Stimulated activated CD4-positive, alpha-beta T cell treated with anti-CD3 and anti-CD28 coated beads, Interleukin-2, amount 100 ng/mL, for 4 hours (primary cell): ENCODE measurements around the gene GLT6D1.

Experiments used
- DNase-seq: peaks from one replicate; pipeline ENCODE4 v3.0.0-alpha.2; 2020; ENCODE audit warnings: low read depth

The GLT6D1 gene

DNA sequence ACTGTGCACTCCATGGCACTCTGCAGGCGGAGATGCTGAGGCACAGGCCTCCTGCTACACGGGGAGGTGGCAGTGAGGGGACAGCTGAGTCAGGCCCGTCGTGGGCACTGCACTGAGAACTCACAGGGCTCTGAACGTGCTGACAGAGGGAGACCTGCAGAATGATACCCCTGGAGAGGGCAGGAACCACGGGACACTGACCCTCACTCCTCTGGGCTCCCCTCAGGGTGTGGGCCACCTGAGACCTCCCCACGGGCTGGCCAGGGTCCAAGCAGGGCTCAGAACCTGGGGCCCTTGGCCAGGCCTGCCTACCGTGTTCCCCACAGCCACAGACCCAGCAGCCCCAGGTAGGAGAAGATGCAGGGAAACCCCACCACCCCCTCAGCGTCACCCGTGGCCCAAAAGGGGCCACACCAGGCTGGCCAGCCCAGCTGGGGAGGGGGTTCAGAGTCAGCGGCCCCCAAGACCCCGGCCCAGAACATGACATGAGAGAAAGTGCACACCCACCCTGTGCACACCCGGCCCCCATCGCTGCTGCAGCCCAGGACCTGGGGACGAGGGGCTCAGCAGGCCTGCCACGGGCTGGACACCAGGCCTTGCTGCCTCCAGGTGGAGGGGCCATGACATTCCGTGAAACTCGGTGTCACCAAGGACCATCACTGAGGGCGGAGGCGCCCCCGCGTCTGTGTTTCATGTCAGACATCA lies 30.9 kb downstream of the GLT6D1 start:
- DNase-seq = no peak

DNA sequence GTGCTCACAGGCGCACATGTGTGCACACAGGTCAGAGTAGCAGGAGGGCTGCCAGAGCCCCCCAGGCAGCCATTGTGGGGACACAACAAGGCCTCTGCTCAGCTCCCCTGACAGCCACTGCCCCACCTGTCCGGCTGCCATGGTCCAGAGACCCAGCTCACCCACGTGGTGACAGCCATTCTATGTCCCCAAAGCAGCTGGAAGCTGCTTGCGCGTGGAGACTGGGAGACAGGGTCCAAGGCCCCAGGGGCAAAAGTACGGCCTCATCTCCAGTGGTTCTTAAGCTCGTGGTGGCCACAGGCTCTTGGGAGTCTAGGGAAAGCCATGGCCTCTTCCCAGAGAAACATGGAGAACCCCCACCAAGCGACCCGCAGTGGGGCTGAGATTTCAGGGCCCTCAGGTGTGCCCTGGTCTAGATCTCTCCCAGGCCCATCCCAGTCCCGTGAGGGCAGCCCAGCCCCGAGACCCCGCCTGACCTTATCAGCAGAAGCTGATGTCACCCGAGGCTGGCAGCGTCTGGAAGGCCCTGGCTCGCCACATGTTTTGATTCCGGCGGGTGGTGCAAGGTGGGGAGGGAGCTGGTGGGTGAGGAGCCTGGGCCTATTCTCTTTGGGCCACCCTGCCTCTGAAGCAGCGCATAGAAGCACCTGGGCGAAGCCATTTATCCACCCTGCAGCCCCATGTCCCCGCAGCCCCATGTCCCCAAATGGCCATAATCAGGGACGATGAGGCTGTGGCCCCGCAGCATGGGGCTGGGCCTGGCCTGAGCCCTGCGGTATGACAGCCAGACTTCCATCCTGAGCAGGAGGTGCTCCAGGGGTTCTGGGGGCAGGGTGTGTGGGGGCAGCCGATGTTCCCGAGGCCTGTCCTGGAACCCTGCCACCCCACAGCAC lies 31.7 kb downstream of the GLT6D1 start:
- DNase-seq = no peak

- DNase-seq = no peak
Observed at GRCh38 chr9:135606885-135607259, 32.5 kb downstream of the GLT6D1 start.

GRCh38 chr9:135605238-135605781 lies 34.0 kb downstream of the GLT6D1 start:
- DNase-seq = no peak

GRCh38 chr9:135604437-135605237 lies 34.7 kb downstream of the GLT6D1 start:
- DNase-seq = no peak

GRCh38 chr9:135602789-135603481 lies 36.4 kb downstream of the GLT6D1 start:
- peak; percentile 24 for DNase-seq

GRCh38 chr9:135601988-135602387 lies 37.4 kb downstream of the GLT6D1 start:
- DNase-seq = no peak

- DNase-seq = no peak
Observed at GRCh38 chr9:135600296-135600817, 39.0 kb downstream of the GLT6D1 start.

GRCh38 chr9:135596211-135596610 lies 43.1 kb downstream of the GLT6D1 start:
- DNase-seq = no peak

DNA sequence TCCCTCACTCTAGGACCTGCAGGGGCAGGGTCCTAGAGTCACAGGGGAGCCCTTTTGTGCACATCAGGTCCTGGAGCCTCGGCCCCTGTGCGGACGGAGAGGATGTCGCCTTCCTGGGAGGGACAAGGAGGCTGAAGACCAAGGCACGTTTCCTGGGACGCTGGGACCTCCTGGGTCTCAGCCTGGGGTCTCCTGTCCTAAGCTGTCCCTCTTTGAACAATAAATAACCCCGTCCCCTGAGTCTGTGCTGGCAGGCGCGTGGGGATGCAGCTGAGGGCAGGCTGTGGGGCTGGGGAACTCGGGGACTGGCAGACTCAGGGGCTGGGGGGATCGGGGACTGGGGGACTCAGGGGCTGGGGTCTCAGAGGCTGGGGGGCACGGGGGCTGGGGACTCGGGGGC lies 46.7 kb downstream of the GLT6D1 start:
- DNase-seq = no peak

DNA sequence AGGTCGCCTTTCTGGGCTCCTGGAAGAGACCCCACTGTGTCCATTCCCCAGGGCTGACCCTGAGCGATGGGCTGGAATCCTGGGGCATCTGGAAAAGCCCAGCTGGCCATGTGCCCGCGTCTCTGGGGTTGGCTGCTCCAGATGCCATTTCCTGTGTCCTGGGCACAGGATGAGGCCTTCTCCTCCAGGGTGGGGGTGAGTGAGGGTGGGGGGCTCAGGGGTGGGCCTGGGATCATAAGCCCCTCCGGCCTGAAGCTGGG lies 47.1 kb downstream of the GLT6D1 start:
- DNase-seq = no peak

DNA sequence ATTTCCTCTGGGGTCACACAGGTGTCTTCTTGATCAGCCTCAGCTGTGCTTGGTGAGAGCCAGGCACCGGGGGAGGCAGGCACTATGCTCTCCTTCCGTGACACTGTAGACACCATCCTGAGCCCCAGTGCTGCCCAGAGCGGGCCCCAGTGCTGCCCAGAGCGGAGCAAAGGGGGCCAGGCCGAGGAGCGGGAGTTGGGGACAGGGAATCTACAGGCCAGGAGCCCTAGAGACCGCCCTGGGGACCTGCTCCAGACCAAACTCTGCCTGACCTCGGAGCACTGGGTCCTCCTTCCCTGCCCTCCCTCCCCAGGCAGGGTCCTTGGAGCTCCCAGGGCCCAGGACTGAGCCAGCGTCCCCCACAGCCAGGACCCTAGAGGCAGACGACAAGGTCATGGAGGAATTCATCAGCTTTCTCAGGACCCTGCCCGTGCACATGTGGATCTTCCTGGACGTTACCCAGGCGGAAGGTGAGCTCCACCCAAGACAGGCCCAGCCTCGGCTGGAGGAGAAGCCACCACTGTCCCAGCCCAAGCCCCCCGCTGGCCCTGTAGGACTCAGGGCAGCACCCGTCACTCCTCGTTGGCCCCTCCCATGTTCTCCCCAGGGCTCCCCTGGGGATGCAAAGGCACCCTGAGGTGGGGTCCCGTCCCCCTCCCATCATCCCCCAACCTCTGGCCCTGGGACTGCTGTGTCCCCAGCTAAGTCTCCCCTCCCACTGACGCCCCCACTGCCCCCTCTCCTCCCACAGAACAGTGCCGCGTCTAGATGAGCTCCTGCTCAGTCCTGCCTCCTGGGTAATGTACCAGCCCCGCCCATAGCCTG lies 47.6 kb downstream of the GLT6D1 start:
- DNase-seq = no peak

GRCh38 chr9:135590486-135591079 lies 48.8 kb downstream of the GLT6D1 start:
- DNase-seq = no peak

DNA sequence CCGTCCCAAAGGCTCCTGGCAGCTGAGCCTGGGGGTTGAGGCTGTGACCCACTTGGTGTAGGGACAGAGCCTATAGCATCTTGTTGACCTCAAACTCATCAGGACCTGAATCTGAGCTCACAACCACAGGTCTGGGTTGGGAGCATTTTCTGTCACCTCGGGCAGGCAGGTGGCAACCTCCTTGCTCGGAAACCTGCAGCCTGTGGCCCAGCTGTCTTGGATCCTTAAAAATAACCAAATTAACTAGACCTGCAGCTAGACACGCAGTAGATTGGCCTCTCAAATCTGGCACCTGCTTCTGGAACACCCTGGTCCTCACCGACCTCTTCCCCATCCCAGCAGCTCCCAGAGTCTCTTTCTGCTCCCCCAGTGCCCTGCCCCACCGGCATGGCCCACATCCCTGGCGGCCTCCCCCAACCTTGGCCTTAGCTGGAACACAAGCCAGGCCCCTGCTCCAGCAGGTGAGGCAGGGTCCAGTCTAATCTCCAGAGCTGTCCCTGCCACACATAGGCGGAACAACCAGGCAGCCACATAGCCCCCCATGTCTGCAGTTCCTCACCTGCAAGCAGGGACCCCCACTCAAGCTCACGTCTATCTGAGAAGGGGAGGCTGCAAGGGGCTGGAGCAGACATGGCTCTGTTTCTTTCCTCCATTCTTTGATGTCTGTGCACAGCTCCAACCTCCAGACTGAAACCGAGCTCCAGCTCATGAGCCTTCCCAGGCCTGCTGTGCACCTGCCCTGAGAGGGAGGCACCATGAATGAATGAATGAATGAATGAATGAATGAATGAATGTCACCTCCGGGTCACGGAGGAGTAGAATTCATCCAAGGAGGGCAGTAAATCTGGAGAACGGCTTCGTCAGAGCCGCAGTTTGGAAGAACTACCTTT lies 49.5 kb downstream of the GLT6D1 start:
- no peak for DNase-seq

DNA sequence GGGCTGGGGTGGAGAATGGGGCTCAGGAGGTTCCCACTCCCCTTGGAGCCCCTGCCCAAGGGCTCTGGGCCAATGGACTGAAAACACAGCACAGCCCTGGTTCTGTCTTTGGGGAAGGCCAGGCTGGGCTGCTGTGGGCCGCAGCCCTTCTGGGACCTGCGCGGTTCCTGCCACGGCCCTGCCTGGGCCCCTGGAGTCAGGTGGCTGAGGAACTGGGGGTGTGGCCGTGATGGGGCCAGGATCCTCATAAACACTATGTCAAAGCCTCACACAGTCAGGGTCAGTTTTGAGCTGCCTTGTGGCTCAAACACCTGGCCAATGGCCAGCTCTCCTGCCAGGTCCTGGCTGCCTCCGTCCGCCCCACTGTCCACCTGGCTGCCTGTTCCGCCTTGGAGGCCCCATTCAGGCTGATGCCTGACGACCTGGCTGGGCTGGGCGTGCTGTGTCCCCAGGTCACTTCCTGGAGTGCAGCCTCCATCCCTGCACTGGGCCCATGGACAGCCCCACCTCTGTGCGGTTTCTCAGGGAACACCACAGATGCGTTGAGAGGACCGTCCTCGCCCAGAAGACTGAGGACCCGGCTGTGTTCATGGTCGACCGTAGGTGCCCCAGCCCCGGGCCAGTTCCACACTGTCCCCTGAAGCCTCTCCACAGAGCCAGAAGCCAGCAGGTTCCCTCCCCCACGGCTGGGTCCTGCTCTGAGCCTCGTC lies 50.3 kb downstream of the GLT6D1 start:
- no peak for DNase-seq

GRCh38 chr9:135588371-135588770 lies 51.0 kb downstream of the GLT6D1 start:
- DNase-seq = no peak

- no peak for DNase-seq
Observed at GRCh38 chr9:135587658-135588057, 51.7 kb downstream of the GLT6D1 start.

DNA sequence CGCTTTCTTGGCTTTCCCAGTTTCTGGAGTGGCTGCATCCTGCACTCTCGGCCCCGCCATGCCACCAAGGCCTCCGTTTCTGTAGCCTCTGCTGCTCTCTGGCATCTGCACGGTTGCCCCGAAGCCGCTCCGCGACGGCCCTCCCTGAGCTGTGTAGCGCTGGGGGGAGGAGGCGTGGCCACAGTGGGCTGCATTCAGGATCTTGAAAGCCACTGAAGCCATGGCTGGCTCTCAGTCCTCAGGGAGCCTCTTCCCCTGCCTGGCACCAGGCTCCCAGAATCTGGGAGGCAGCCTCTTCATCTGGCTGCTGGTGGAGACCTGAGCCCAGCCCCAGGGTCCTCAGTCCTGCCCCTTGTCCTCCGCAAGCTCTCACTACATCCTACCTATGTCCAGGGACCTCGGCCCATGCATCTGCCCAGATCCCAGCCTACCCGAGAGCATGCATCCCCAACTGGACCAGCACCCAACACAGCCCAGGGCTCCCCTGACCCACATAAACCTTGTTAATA lies 52.7 kb downstream of the GLT6D1 start:
- DNase-seq = no peak

DNA sequence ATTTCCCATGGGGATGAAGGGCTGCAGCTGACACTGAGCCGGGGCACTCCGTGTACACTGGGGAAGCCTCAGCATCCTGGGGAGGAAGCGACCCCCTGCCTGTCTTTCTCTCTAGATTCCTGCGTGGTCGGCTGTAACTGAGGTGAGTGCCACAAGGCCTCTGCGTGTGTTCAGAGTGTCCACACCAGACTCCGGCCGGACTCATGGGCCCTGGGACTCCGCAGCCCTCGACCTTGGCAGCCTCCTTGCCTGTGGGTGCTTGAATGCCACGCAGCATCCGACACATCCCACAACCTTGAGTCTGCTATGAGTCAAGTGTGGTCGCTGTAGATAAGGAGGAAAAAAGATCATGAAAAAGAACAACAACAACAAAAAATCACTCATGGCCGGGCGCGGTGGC lies 54.4 kb downstream of the GLT6D1 start:
- no peak for DNase-seq
